H1 (cell line): ENCODE results near the gene KCNK13. TPM values are rescaled to one million over a fixed set of nuclear protein-coding genes. Genes with fewer than 3 reads are reported as not detected.

Experiments used
- CHD7 ChIP-seq: fragments of 300-600 bp; sonication (generic); IDR thresholded peaks from 2 replicates; pipeline ENCODE4 v1.7.1; 2012; ENCODE audit warnings: low read length, moderate library complexity, mild to moderate bottlenecking, inconsistent platforms; ENCODE audit not compliant: insufficient replicate concordance
- polyA plus RNA-seq, 7 experiments: library from polyadenylated mRNA; depleted of rRNA in 3 of 7; stranded (reverse) in 5 of 7; unstranded in 2 of 7; fragments of >200 nt in 5 of 7; fragments of 200-250 nt in 2 of 7; gene quantifications; 1 replicate in 5 of 7; 2 replicates in 1 of 7; 4 replicates in 1 of 7; pipeline versions ENCODE4 v1.2.1 to v1.2.3, GENCODE V29; 2011 to 2013; ENCODE audit warnings: missing spikeins in 2 of 7, mixed read lengths in 2 of 7
- total RNA-seq: library from RNA; stranded (reverse); fragmentation: NEBNext Ultra II Directional; extraction: Animal tissue kit (Norgen Biotek cat#: 25700); gene quantifications from 2 replicates; pipeline ENCODE4 v1.2.1, GENCODE V29; 2021
- TF ChIP-seq, protein P1 (sequence below): IDR thresholded peaks from 2 replicates; pipeline ENCODE4 v1.6.1; 2011; ENCODE audit warnings: low read depth, mild to moderate bottlenecking, low read length; ENCODE audit not compliant: insufficient read depth

KCNK13 gene
- total and polyA plus RNA-seq, 2 of the 8 experiments (the other 6 are each of a cell fraction or from before 2014, with no cell fraction given): 0.39 to 0.48 TPM

DNA sequence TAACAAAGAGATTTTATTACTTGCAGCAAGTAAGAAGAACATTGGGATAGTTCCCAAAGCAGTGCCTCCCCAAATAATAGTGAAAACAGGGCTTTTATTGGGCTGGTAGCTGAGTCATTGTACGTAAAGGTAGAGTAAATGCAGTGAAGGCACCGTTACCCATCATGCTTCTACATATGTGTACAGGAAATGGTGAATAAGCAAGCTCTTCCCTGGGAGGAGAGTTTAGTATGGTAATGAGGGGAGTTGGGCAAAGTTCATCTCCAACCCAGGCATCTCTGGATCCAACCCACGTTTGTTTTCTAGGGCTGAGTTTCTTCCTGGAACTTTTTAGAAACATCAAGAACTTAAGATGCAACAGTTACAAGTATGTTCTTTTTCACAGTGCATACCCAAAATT, 56.2 kb downstream of the KCNK13 start (continued):
- no peak for TF ChIP-seq CHD7
- TF ChIP-seq, protein P1, sequence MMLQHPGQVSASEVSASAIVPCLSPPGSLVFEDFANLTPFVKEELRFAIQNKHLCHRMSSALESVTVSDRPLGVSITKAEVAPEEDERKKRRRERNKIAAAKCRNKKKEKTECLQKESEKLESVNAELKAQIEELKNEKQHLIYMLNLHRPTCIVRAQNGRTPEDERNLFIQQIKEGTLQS: no peak
- TF ChIP-seq, all 59 proteins: peak for 0
